ENCODE data around the gene PCDHGA6. TPM values are rescaled to one million over a fixed set of nuclear protein-coding genes. Genes with fewer than 3 reads are reported as not detected.
A peak's percentile ranks its signal among the peaks of the same experiment; 100 is the strongest.
"Not testable (repeated sequence)": the region's sequence is repeated elsewhere in the genome, so short reads cannot be mapped to it uniquely, and the experiment has no call there.

The PCDHGA6 gene
- total RNA-seq, 1 experiment from 2014 or later, result not detected

DNA sequence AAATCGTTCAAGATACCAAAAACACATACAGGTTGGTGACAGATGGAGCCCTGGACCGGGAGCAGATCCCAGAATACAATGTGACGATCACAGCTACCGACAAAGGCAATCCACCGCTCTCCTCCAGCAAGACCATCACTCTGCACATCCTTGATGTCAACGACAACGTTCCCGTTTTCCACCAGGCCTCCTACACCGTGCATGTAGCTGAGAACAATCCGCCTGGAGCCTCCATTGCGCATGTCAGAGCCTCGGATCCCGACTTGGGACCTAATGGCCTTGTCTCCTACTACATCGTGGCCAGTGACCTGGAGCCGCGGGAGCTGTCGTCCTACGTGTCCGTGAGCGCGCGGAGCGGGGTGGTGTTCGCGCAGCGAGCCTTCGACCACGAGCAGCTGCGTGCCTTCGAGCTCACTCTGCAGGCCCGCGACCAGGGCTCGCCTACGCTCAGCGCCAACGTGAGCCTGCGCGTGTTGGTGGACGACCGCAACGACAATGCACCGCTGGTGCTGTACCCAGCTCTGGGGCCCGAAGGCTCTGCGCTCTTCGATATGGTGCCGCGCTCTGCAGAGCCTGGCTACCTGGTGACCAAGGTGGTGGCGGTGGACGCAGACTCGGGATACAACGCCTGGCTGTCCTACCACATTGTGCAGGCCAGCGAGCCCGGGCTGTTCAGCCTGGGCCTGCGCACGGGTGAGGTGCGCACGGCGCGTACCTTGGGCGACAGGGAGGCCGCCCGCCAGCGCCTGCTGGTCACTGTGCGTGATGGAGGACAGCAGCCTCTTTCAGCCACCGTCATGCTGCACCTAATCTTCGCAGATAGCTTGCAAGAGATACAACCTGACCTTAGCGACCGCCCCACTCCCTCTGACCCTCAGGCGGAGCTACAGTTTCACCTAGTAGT, 1.9 kb upstream of the PCDHGA6 start:
- no peaks in the 10 kb centered on the region for H3K36me3 ChIP-seq (replicated peaks; ENCODE audit: control insufficient read depth, insufficient read depth, low read length)
- H3K27me3 ChIP-seq (ENCODE audit: control insufficient read depth, insufficient read depth, low read length), result no peaks in the 10 kb centered on the region
- H3K4me3 ChIP-seq (ENCODE audit: insufficient read depth, low read depth, low read length), result no peak overlapping the region
- DNase-seq, result no peak

DNA sequence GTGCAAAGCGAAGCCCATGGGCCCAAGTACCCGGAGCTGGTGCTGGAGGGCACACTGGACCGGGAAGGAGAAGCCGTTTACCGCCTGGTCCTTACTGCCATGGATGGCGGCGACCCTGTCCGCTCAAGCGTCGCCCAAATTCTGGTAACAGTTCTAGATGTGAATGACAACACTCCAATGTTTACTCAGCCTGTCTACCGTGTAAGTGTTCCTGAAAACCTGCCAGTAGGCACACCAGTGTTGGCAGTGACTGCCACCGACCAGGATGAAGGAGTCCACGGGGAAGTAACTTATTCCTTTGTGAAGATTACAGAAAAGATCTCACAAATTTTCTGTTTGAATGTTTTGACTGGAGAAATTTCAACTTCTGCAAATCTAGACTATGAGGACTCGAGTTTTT, 936 bp downstream of the PCDHGA6 start:
- Histone ChIP-seq H3K36me3 (replicated peaks; ENCODE audit: control insufficient read depth, insufficient read depth, low read length) (no peaks in the 10 kb centered on the region), H3K4me3 (ENCODE audit: insufficient read depth, low read depth, low read length) (no peak overlapping the region), H3K27me3 (ENCODE audit: control insufficient read depth, insufficient read depth, low read length) (no peaks in the 10 kb centered on the region)
- DNase-seq, result no peak

DNA sequence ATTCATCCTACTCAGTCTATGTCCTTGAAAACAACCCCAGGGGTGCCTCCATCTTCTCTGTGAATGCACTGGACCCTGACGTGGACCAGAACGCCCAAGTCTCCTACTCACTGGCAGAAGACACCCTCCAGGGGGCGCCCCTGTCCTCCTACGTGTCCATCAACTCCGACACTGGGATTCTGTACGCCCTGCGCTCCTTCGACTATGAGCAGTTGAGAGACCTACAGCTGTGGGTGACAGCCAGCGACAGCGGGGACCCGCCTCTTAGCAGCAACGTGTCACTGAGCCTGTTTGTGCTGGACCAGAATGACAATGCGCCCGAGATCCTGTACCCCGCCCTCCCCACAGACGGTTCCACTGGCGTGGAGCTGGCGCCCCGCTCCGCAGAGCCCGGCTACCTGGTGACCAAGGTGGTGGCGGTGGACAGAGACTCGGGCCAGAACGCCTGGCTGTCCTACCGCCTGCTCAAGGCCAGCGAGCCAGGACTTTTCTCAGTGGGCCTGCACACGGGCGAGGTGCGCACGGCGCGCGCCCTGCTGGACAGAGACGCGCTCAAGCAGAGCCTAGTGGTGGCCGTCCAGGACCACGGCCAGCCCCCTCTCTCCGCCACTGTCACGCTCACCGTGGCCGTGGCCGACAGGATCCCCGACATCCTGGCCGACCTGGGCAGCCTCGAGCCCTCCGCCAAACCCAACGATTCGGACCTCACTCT, 1.9 kb downstream of the PCDHGA6 start:
- H3K27me3 ChIP-seq (ENCODE audit: control insufficient read depth, insufficient read depth, low read length); DNase-seq; H3K36me3 ChIP-seq (replicated peaks; ENCODE audit: control insufficient read depth, insufficient read depth, low read length); H3K4me3 ChIP-seq (ENCODE audit: insufficient read depth, low read depth, low read length): not testable (repeated sequence)

DNA sequence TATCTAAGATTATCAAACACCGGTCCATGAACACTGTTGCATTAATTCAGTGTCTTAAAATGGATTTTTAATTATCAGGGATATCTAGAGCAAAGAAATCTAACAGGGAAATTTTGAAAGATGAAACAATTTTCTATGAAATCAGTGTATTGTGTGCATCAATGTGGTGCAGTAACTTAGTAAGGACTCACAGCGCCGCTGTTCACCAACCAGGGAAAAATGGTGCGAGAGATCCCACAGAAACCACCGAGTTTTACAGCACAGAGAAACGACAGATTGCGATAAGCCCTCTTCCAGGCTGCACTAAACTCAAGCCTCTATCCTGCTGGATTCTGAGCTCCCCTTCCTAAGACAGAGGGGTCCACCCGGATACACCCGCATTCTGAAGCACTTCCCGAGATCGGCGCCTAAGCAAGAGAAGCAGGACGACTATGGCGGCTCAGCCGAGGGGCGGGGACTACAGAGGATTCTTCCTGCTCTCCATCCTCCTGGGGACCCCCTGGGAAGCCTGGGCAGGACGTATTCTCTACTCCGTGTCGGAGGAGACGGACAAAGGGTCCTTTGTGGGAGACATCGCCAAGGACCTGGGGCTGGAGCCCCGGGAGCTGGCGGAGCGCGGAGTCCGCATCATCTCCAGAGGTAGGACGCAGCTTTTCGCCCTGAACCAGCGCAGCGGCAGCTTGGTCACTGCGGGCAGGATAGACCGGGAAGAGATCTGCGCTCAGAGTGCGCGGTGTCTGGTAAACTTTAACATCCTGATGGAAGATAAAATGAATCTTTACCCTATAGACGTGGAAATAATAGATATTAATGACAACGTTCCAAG, 9.0 kb downstream of the PCDHGA6 start, which contains the start of gene PCDHGA7:
Gene PCDHGA7, plus strand, starts transcription at position 274 of the 826 bp plus-strand sequence. Its CDS starts 158 bp downstream, at position 432.
- no peak for DNase-seq
- H3K4me3 ChIP-seq (ENCODE audit: insufficient read depth, low read depth, low read length), result no peak within 1 kb of the TSS
- no peaks in the 10 kb centered on the region for H3K36me3 ChIP-seq (replicated peaks; ENCODE audit: control insufficient read depth, insufficient read depth, low read length)
- H3K27me3 ChIP-seq (ENCODE audit: control insufficient read depth, insufficient read depth, low read length), result no peaks in the 10 kb centered on the region

DNA sequence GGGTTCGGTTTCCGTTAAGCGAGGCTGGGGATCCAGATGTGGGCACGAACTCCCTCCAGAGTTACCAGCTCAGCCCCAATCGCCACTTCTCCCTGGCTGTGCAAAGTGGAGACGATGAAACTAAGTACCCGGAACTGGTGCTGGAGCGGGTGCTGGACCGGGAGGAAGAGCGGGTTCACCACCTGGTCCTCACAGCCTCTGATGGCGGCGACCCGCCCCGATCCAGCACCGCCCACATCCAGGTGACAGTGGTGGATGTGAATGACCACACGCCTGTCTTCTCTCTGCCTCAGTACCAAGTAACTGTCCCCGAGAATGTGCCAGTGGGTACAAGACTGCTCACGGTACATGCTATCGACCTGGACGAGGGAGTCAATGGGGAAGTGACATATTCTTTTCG, 9.7 kb downstream of the PCDHGA6 start:
- H3K36me3 ChIP-seq (replicated peaks; ENCODE audit: control insufficient read depth, insufficient read depth, low read length), result no peaks in the 10 kb centered on the region
- DNase-seq, result peak; percentile 28
- no peaks in the 10 kb centered on the region for H3K27me3 ChIP-seq (ENCODE audit: control insufficient read depth, insufficient read depth, low read length)
- H3K4me3 ChIP-seq (ENCODE audit: insufficient read depth, low read depth, low read length), result no peak overlapping the region

DNA sequence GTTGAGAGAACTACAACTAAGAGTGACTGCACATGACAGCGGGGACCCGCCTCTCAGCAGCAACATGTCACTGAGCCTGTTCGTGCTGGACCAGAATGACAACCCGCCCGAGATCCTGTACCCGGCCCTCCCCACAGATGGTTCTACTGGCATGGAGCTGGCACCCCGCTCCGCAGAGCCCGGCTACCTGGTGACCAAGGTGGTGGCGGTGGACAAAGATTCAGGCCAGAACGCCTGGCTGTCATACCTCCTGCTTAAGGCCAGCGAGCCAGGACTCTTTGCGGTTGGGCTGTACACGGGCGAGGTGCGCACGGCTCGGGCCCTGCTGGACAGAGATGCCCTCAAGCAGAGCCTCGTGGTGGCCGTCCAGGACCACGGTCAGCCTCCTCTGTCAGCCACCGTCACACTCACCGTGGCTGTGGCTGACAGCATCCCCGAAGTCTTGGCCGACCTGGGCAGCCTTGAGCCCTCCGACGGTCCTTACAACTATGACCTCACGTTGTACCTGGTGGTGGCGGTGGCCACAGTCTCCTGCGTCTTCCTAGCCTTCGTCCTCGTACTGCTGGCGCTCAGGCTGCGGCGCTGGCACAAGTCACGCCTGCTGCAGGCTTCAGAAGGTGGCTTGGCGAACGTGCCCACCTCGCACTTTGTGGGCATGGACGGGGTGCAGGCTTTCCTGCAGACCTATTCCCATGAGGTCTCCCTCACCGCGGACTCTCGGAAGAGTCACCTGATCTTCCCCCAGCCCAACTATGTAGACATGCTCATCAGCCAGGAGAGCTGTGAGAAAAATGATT, 11.0 kb downstream of the PCDHGA6 start:
- Histone ChIP-seq H3K27me3 (ENCODE audit: control insufficient read depth, insufficient read depth, low read length) (no peaks in the 10 kb centered on the region), H3K36me3 (replicated peaks; ENCODE audit: control insufficient read depth, insufficient read depth, low read length) (no peaks in the 10 kb centered on the region), H3K4me3 (ENCODE audit: insufficient read depth, low read depth, low read length) (no peak overlapping the region)
- DNase-seq, result no peak

DNA sequence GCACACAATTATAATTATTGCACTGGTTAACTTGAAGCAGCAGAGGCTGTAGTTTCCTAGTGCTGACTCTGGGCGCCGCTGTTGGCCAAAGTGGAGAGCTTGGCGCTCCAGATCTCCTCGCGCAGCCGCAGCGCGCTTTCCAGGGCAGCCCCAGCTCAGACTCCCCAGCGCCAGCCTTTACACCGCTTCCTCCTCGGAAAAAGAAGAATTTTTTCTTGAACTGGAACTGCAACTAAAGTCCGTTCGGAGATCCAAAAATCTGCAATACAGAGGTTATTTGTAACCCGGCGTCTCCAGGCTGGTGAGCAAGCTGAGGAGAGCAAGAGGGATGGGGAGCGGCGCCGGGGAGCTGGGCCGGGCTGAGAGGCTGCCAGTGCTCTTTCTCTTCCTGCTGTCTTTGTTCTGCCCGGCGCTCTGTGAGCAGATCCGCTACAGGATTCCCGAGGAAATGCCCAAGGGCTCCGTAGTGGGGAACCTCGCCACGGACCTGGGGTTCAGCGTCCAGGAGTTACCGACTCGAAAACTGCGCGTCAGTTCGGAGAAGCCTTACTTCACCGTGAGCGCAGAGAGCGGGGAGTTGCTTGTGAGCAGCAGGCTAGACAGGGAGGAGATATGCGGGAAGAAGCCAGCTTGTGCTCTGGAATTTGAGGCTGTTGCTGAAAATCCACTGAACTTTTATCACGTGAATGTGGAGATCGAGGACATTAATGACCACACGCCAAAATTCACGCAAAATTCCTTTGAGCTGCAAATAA, 14.0 kb downstream of the PCDHGA6 start, which contains the start of gene PCDHGB4:
Gene PCDHGB4, plus strand, starts transcription at position 142 of the 755 bp plus-strand sequence. Its CDS starts 187 bp downstream, at position 329.
- DNase-seq, result peak; percentile 50
- H3K36me3 ChIP-seq (replicated peaks; ENCODE audit: control insufficient read depth, insufficient read depth, low read length); H3K27me3 ChIP-seq (ENCODE audit: control insufficient read depth, insufficient read depth, low read length): not testable (repeated sequence)
- H3K4me3 ChIP-seq (ENCODE audit: insufficient read depth, low read depth, low read length), result peak within 1 kb of the TSS; percentile 41; the same call in 1 of the 2 replicates

DNA sequence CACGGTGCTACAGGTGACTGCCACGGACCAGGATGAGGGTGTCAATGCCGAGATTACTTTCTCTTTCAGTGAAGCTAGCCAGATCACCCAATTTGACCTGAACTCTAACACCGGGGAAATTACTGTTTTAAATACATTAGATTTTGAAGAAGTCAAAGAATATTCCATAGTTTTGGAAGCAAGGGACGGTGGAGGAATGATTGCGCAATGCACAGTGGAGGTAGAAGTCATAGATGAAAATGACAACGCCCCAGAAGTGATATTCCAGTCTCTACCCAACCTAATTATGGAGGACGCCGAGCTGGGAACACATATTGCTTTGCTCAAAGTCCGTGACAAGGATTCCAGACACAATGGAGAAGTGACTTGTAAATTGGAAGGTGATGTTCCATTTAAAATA, 15.0 kb downstream of the PCDHGA6 start:
- DNase-seq, result no peak
- Histone ChIP-seq H3K4me3 (ENCODE audit: insufficient read depth, low read depth, low read length) (no peak overlapping the region), H3K36me3 (replicated peaks; ENCODE audit: control insufficient read depth, insufficient read depth, low read length) (no peaks in the 10 kb centered on the region), H3K27me3 (ENCODE audit: control insufficient read depth, insufficient read depth, low read length) (no peaks in the 10 kb centered on the region)

DNA sequence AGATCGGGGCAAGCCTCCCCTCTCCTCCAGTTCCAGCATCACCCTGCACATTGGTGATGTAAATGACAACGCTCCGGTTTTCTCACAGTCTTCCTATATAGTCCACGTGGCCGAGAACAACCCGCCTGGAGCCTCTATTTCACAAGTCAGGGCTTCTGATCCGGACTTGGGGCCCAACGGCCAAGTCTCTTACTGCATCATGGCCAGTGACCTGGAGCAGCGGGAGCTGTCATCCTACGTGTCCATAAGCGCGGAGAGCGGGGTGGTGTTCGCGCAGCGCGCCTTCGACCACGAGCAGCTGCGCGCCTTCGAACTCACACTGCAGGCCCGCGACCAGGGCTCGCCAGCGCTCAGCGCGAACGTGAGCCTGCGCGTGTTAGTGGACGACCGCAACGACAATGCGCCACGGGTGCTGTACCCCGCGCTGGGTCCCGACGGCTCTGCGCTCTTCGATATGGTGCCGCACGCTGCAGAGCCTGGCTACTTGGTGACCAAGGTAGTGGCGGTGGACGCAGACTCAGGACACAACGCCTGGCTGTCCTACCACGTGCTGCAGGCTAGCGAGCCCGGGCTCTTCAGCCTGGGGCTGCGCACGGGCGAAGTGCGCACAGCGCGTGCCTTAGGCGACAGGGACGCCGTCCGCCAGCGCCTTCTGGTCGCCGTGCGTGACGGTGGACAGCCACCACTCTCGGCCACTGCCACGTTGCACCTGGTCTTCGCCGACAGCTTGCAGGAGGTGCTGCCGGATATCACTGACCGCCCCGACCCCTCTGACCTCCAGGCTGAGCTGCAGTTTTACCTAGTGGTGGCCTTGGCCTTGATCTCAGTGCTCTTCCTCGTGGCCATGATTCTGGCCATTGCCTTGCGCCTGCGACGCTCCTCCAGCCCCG, 15.7 kb downstream of the PCDHGA6 start:
- Histone ChIP-seq H3K4me3 (ENCODE audit: insufficient read depth, low read depth, low read length) (no peak overlapping the region), H3K36me3 (replicated peaks; ENCODE audit: control insufficient read depth, insufficient read depth, low read length) (no peaks in the 10 kb centered on the region), H3K27me3 (ENCODE audit: control insufficient read depth, insufficient read depth, low read length) (no peaks in the 10 kb centered on the region)
- no peak for DNase-seq

DNA sequence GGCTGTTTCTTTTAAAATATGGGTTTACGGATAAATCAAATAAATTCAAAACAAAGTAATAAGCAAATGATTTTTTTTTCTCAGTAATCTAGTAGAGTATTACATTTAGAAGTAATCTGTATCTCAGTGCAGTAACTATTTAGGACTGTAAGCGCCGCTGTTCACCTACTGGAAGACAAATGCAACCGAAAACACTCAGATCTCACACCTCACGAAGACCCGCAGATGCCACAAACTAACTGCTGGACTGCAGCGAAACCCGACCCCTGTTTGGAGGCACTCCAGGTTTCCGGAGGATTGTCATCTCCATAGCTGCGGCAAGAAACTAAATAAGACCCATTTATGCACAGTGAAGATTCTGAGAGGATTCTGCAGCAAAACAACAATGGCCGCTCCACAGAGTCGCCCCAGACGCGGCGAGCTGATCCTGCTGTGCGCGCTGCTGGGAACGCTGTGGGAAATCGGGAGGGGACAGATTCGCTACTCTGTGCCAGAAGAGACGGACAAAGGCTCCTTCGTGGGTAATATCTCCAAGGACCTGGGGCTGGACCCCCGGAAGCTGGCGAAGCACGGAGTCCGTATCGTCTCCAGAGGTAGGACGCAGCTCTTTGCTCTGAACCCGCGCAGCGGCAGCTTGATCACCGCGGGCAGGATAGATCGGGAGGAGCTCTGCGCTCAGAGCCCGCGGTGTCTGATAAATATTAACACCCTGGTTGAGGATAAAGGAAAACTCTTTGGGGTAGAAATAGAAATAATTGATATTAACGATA, 18.9 kb downstream of the PCDHGA6 start, which contains the start of gene PCDHGA8:
Gene PCDHGA8, plus strand, starts transcription at position 205 of the 770 bp plus-strand sequence. Its CDS starts 181 bp downstream, at position 386.
- no peaks in the 10 kb centered on the region for H3K27me3 ChIP-seq (ENCODE audit: control insufficient read depth, insufficient read depth, low read length)
- no peaks in the 10 kb centered on the region for H3K36me3 ChIP-seq (replicated peaks; ENCODE audit: control insufficient read depth, insufficient read depth, low read length)
- H3K4me3 ChIP-seq (ENCODE audit: insufficient read depth, low read depth, low read length), result no peak within 1 kb of the TSS
- DNase-seq, result no peak

DNA sequence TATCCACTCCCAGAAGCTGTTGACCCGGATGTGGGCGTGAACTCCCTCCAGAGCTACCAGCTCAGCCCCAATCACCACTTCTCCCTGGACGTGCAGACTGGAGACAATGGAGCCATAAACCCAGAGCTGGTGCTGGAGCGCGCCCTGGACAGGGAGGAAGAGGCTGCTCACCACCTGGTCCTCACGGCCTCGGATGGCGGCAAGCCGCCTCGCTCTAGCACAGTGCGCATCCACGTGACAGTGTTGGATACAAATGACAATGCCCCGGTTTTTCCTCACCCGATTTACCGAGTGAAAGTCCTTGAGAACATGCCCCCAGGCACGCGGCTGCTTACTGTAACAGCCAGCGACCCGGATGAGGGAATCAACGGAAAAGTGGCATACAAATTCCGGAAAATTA, 19.6 kb downstream of the PCDHGA6 start:
- no peak overlapping the region for H3K4me3 ChIP-seq (ENCODE audit: insufficient read depth, low read depth, low read length)
- no peak for DNase-seq
- no peaks in the 10 kb centered on the region for H3K36me3 ChIP-seq (replicated peaks; ENCODE audit: control insufficient read depth, insufficient read depth, low read length)
- H3K27me3 ChIP-seq (ENCODE audit: control insufficient read depth, insufficient read depth, low read length), result no peaks in the 10 kb centered on the region

Data from H7 (cell line).